Measurements from ENCODE around the gene CYBRD1.
"Not testable (repeated sequence)": the region's sequence is repeated elsewhere in the genome, so short reads cannot be mapped to it uniquely, and the experiment has no call there.

Gene CYBRD1

GRCh38 chr2:171524018-171524401, 1.7 kb downstream of the CYBRD1 start:
- H3K79me1 ChIP-seq (ENCODE audit: low read length) = peaks cover 2% of the 10 kb centered on the region
- H2BK5ac ChIP-seq (ENCODE audit: low read length) = no peak overlapping the region
- peaks cover 6% of the 10 kb centered on the region for H3K4me1 ChIP-seq (ENCODE audit: control insufficient read depth, low read depth, low read length)
- no peaks in the 10 kb centered on the region for H3K27me3 ChIP-seq (ENCODE audit: insufficient read depth, low read length, poor library complexity)
- no peak overlapping the region for H2BK120ac ChIP-seq (ENCODE audit: low read depth, low read length)
- H3K4ac ChIP-seq (ENCODE audit: low read depth, low read length) = peak overlapping the region; percentile 44
- H3K4me2 ChIP-seq (ENCODE audit: low read length) = peak overlapping the region; percentile 97
- H3K18ac ChIP-seq (ENCODE audit: low read length) = no peak overlapping the region
- H3K79me2 ChIP-seq (ENCODE audit: control insufficient read depth, insufficient read depth, low read length) = peaks cover 8% of the 10 kb centered on the region
- no peak overlapping the region for H2AK5ac ChIP-seq (ENCODE audit: low read length)
- peak; percentile 88 for DNase-seq
- no CpG with 5 or more reads among the region's 6 CpGs for WGBS (ENCODE audit: extremely low coverage, insufficient coverage, low lambda C conversion rate)
- H3K27ac ChIP-seq (ENCODE audit: low read depth, low read length) = peak overlapping the region; percentile 5
- no peak overlapping the region for H3K4me3 ChIP-seq (ENCODE audit: low read length)
- H3K56ac ChIP-seq (ENCODE audit: low read length) = no peak overlapping the region
- no peaks in the 10 kb centered on the region for H3K36me3 ChIP-seq (ENCODE audit: control insufficient read depth, insufficient read depth, low read length)
- peak overlapping the region; percentile 71 for H3K9ac ChIP-seq (ENCODE audit: low read length)
- H4K8ac ChIP-seq (ENCODE audit: low read depth, low read length) = no peak overlapping the region
- H4K5ac ChIP-seq (ENCODE audit: low read length) = no peak overlapping the region
- no peak overlapping the region for H2BK15ac ChIP-seq (replicated peaks; ENCODE audit: low read depth)
- H3K23ac ChIP-seq (ENCODE audit: low read length) = no peak overlapping the region

- no CpG with 5 or more reads among the region's 1 CpG for WGBS (ENCODE audit: extremely low coverage, insufficient coverage, low lambda C conversion rate)
- Histone ChIP-seq H3K56ac (ENCODE audit: low read length) (no peak overlapping the region), H3K36me3 (ENCODE audit: control insufficient read depth, insufficient read depth, low read length) (no peaks in the 10 kb centered on the region), H2BK5ac (ENCODE audit: low read length) (no peak overlapping the region), H3K4me2 (ENCODE audit: low read length) (no peak overlapping the region), H3K79me1 (ENCODE audit: low read length) (no peaks in the 10 kb centered on the region), H4K8ac (ENCODE audit: low read depth, low read length) (no peak overlapping the region), H3K23ac (ENCODE audit: low read length) (no peak overlapping the region), H3K79me2 (ENCODE audit: control insufficient read depth, insufficient read depth, low read length) (peaks cover 4% of the 10 kb centered on the region), H3K27me3 (ENCODE audit: insufficient read depth, low read length, poor library complexity) (no peaks in the 10 kb centered on the region), H3K4ac (ENCODE audit: low read depth, low read length) (no peak overlapping the region), H3K4me1 (ENCODE audit: control insufficient read depth, low read depth, low read length) (no peaks in the 10 kb centered on the region), H2AK5ac (ENCODE audit: low read length) (no peak overlapping the region), H2BK120ac (ENCODE audit: low read depth, low read length) (no peak overlapping the region), H3K9ac (ENCODE audit: low read length) (no peak overlapping the region), H3K27ac (ENCODE audit: low read depth, low read length) (no peak overlapping the region), H4K5ac (ENCODE audit: low read length) (no peak overlapping the region), H3K18ac (ENCODE audit: low read length) (no peak overlapping the region), H3K4me3 (ENCODE audit: low read length) (no peak overlapping the region), H2BK15ac (replicated peaks; ENCODE audit: low read depth) (no peak overlapping the region)
- DNase-seq = no peak
These were observed 7.6 kb downstream of the CYBRD1 start for GRCh38 chr2:171529914-171530313.

GRCh38 chr2:171530378-171530777, 8.1 kb downstream of the CYBRD1 start:
- no peak overlapping the region for H3K27ac ChIP-seq (ENCODE audit: low read depth, low read length)
- no peak overlapping the region for H3K23ac ChIP-seq (ENCODE audit: low read length)
- no CpG with 5 or more reads among the region's 4 CpGs for WGBS (ENCODE audit: extremely low coverage, insufficient coverage, low lambda C conversion rate)
- no peaks in the 10 kb centered on the region for H3K27me3 ChIP-seq (ENCODE audit: insufficient read depth, low read length, poor library complexity)
- H3K4me3 ChIP-seq (ENCODE audit: low read length) = no peak overlapping the region
- no peak overlapping the region for H3K4ac ChIP-seq (ENCODE audit: low read depth, low read length)
- H3K9ac ChIP-seq (ENCODE audit: low read length) = no peak overlapping the region
- no peak overlapping the region for H3K18ac ChIP-seq (ENCODE audit: low read length)
- H3K4me1 ChIP-seq (ENCODE audit: control insufficient read depth, low read depth, low read length) = no peaks in the 10 kb centered on the region
- no peaks in the 10 kb centered on the region for H3K79me2 ChIP-seq (ENCODE audit: control insufficient read depth, insufficient read depth, low read length)
- no peaks in the 10 kb centered on the region for H3K79me1 ChIP-seq (ENCODE audit: low read length)
- H3K36me3 ChIP-seq (ENCODE audit: control insufficient read depth, insufficient read depth, low read length) = no peaks in the 10 kb centered on the region
- no peak overlapping the region for H4K5ac ChIP-seq (ENCODE audit: low read length)
- no peak overlapping the region for H2BK15ac ChIP-seq (replicated peaks; ENCODE audit: low read depth)
- H3K4me2 ChIP-seq (ENCODE audit: low read length) = no peak overlapping the region
- H2AK5ac ChIP-seq (ENCODE audit: low read length) = no peak overlapping the region
- H4K8ac ChIP-seq (ENCODE audit: low read depth, low read length) = no peak overlapping the region
- no peak for DNase-seq
- no peak overlapping the region for H3K56ac ChIP-seq (ENCODE audit: low read length)
- no peak overlapping the region for H2BK120ac ChIP-seq (ENCODE audit: low read depth, low read length)
- H2BK5ac ChIP-seq (ENCODE audit: low read length) = no peak overlapping the region

GRCh38 chr2:171530859-171531258, 8.6 kb downstream of the CYBRD1 start:
- H2AK5ac ChIP-seq (ENCODE audit: low read length); H4K8ac ChIP-seq (ENCODE audit: low read depth, low read length); H3K27ac ChIP-seq (ENCODE audit: low read depth, low read length); H3K27me3 ChIP-seq (ENCODE audit: insufficient read depth, low read length, poor library complexity); H3K56ac ChIP-seq (ENCODE audit: low read length); H3K4me3 ChIP-seq (ENCODE audit: low read length); H2BK5ac ChIP-seq (ENCODE audit: low read length); H4K5ac ChIP-seq (ENCODE audit: low read length); H3K4me1 ChIP-seq (ENCODE audit: control insufficient read depth, low read depth, low read length); H3K4ac ChIP-seq (ENCODE audit: low read depth, low read length); H3K9ac ChIP-seq (ENCODE audit: low read length); H3K79me2 ChIP-seq (ENCODE audit: control insufficient read depth, insufficient read depth, low read length); H3K4me2 ChIP-seq (ENCODE audit: low read length); H2BK15ac ChIP-seq (replicated peaks; ENCODE audit: low read depth); H3K36me3 ChIP-seq (ENCODE audit: control insufficient read depth, insufficient read depth, low read length); H3K79me1 ChIP-seq (ENCODE audit: low read length); H3K18ac ChIP-seq (ENCODE audit: low read length); H2BK120ac ChIP-seq (ENCODE audit: low read depth, low read length); H3K23ac ChIP-seq (ENCODE audit: low read length); DNase-seq: not testable (repeated sequence)
- WGBS (ENCODE audit: extremely low coverage, insufficient coverage, low lambda C conversion rate) = no CpG with 5 or more reads among the region's 1 CpG

GRCh38 chr2:171531291-171531690, 9.0 kb downstream of the CYBRD1 start:
- H3K79me2 ChIP-seq (ENCODE audit: control insufficient read depth, insufficient read depth, low read length) = no peaks in the 10 kb centered on the region
- no peak overlapping the region for H4K8ac ChIP-seq (ENCODE audit: low read depth, low read length)
- H3K23ac ChIP-seq (ENCODE audit: low read length) = no peak overlapping the region
- no peaks in the 10 kb centered on the region for H3K4me1 ChIP-seq (ENCODE audit: control insufficient read depth, low read depth, low read length)
- no peaks in the 10 kb centered on the region for H3K36me3 ChIP-seq (ENCODE audit: control insufficient read depth, insufficient read depth, low read length)
- no peak overlapping the region for H3K4me2 ChIP-seq (ENCODE audit: low read length)
- no peak overlapping the region for H3K4me3 ChIP-seq (ENCODE audit: low read length)
- no peak overlapping the region for H3K9ac ChIP-seq (ENCODE audit: low read length)
- H2BK120ac ChIP-seq (ENCODE audit: low read depth, low read length) = no peak overlapping the region
- no peak overlapping the region for H2BK5ac ChIP-seq (ENCODE audit: low read length)
- H2BK15ac ChIP-seq (replicated peaks; ENCODE audit: low read depth) = no peak overlapping the region
- no CpG with 5 or more reads among the region's 7 CpGs for WGBS (ENCODE audit: extremely low coverage, insufficient coverage, low lambda C conversion rate)
- H3K4ac ChIP-seq (ENCODE audit: low read depth, low read length) = no peak overlapping the region
- no peak for DNase-seq
- H2AK5ac ChIP-seq (ENCODE audit: low read length) = no peak overlapping the region
- H3K27ac ChIP-seq (ENCODE audit: low read depth, low read length) = no peak overlapping the region
- no peak overlapping the region for H3K56ac ChIP-seq (ENCODE audit: low read length)
- H3K27me3 ChIP-seq (ENCODE audit: insufficient read depth, low read length, poor library complexity) = no peaks in the 10 kb centered on the region
- H3K18ac ChIP-seq (ENCODE audit: low read length) = no peak overlapping the region
- no peak overlapping the region for H4K5ac ChIP-seq (ENCODE audit: low read length)
- no peaks in the 10 kb centered on the region for H3K79me1 ChIP-seq (ENCODE audit: low read length)

GRCh38 chr2:171531836-171532450, 9.7 kb downstream of the CYBRD1 start:
- Histone ChIP-seq H3K18ac (ENCODE audit: low read length) (no peak overlapping the region), H3K9ac (ENCODE audit: low read length) (no peak overlapping the region), H3K56ac (ENCODE audit: low read length) (no peak overlapping the region), H4K5ac (ENCODE audit: low read length) (no peak overlapping the region), H3K36me3 (ENCODE audit: control insufficient read depth, insufficient read depth, low read length) (no peaks in the 10 kb centered on the region), H2BK120ac (ENCODE audit: low read depth, low read length) (no peak overlapping the region), H3K23ac (ENCODE audit: low read length) (no peak overlapping the region), H3K27ac (ENCODE audit: low read depth, low read length) (no peak overlapping the region), H3K4me1 (ENCODE audit: control insufficient read depth, low read depth, low read length) (no peaks in the 10 kb centered on the region), H2AK5ac (ENCODE audit: low read length) (no peak overlapping the region), H3K79me1 (ENCODE audit: low read length) (peaks cover under 1% of the 10 kb centered on the region), H4K8ac (ENCODE audit: low read depth, low read length) (no peak overlapping the region), H3K27me3 (ENCODE audit: insufficient read depth, low read length, poor library complexity) (no peaks in the 10 kb centered on the region), H2BK5ac (ENCODE audit: low read length) (no peak overlapping the region), H3K79me2 (ENCODE audit: control insufficient read depth, insufficient read depth, low read length) (no peaks in the 10 kb centered on the region), H3K4me3 (ENCODE audit: low read length) (no peak overlapping the region), H3K4ac (ENCODE audit: low read depth, low read length) (no peak overlapping the region), H2BK15ac (replicated peaks; ENCODE audit: low read depth) (no peak overlapping the region), H3K4me2 (ENCODE audit: low read length) (no peak overlapping the region)
- WGBS (ENCODE audit: extremely low coverage, insufficient coverage, low lambda C conversion rate) = no CpG with 5 or more reads among the region's 3 CpGs
- no peak for DNase-seq
